ENCODE measurements around the gene CPTP.

DNA sequence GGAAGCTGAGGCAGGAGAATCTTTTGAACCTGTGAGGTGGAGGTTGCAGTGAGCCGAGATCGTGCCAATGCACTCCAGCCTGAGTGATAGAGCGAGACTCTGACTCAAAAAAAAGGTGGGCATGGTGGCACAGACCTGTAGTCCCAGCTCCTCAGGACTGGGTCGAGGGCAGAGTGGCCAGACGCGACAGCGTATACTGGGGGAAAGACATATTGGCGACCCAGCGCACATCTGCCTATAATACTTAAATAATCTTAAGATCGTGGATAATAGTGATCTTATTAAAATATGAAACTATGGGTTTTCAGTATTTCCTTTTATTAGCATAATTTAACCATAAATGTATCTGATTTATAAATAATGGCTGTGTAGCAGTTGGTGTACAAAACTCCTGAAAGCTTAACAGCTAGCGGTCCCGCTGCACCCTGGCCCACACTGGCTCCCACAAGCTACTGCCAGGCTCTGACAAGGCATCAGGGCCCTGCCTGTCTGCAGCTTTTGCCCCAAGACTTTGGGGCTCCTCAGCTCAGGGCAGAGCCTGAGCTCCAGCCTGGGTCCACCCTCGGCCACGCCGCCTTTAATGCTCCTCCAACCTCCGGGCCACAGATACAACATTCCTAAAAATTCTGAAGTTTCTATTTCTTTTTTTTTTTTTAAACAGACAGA is 53.1 kb downstream of the CPTP start:
- TF ChIP-seq, protein P1, sequence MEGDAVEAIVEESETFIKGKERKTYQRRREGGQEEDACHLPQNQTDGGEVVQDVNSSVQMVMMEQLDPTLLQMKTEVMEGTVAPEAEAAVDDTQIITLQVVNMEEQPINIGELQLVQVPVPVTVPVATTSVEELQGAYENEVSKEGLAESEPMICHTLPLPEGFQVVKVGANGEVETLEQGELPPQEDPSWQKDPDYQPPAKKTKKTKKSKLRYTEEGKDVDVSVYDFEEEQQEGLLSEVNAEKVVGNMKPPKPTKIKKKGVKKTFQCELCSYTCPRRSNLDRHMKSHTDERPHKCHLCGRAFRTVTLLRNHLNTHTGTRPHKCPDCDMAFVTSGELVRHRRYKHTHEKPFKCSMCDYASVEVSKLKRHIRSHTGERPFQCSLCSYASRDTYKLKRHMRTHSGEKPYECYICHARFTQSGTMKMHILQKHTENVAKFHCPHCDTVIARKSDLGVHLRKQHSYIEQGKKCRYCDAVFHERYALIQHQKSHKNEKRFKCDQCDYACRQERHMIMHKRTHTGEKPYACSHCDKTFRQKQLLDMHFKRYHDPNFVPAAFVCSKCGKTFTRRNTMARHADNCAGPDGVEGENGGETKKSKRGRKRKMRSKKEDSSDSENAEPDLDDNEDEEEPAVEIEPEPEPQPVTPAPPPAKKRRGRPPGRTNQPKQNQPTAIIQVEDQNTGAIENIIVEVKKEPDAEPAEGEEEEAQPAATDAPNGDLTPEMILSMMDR (IDR thresholded peaks at IDR 0.05) = no peak
- TF ChIP-seq EZH2 (IDR thresholded peaks at IDR 0.05; ENCODE audit: borderline replicate concordance, insufficient read depth, low read depth, low read length, poor library complexity, severe bottlenecking) = no peak
